ENCODE measurements around the gene FBXO46. TPM values are rescaled to one million over a fixed set of nuclear protein-coding genes. Genes with fewer than 3 reads are reported as not detected.
"Not testable (repeated sequence)": the region's sequence is repeated elsewhere in the genome, so short reads cannot be mapped to it uniquely, and the experiment has no call there.

FBXO46 gene
- polyA plus RNA-seq, 3 donors, result 17.1 to 24.0 (median 18.6) TPM

- DNase-seq, result no peak
These were observed 2.6 kb upstream of the FBXO46 start, which contains the start of gene MEIOSIN for GRCh38 chr19:45733160-45733810. Gene MEIOSIN (plus strand): TSS chr19:45733439. CDS start chr19:45735377, 1,938 bp downstream.

- peak; percentile 15 for DNase-seq
These were observed 851 bp downstream of the FBXO46 start for GRCh38 chr19:45729800-45730290.

- not testable (repeated sequence) for DNase-seq
These were observed 2.0 kb downstream of the FBXO46 start for GRCh38 chr19:45728683-45729082.

- not testable (repeated sequence) for DNase-seq
These were observed 10.6 kb downstream of the FBXO46 start for GRCh38 chr19:45720065-45720464.

DNA sequence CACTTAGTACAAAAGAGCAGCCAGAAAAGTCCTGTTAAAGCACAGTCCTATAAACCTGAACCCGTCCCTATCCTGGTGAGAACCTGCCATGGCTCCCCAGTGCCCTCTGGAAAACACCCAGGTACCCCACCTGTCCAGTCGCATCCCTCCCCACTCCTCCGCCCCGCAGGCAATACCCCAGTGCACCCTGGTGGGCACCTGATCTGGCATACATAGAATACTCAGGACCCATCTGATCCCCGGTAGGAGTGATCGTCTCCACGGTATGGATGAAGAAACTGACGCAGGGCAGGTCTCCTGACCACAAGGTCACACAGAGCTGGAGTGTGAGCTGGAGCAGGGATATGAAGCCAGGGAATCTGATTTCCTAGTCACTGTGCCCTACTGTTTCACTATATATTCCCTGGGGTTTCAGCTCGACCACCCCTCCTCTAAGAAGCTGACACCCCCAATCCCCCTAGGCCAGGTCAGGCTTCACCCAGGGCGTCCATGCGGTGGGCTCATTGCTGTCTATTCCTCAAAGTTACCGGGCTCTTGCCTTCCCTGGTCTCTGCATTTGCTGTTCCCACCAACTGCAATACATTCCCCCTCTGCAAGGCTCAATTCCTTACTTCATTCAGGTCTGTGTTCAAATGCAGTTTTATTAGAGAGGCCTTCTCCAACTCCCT is 12.6 kb downstream of the FBXO46 start:
- no peak for DNase-seq

DNA sequence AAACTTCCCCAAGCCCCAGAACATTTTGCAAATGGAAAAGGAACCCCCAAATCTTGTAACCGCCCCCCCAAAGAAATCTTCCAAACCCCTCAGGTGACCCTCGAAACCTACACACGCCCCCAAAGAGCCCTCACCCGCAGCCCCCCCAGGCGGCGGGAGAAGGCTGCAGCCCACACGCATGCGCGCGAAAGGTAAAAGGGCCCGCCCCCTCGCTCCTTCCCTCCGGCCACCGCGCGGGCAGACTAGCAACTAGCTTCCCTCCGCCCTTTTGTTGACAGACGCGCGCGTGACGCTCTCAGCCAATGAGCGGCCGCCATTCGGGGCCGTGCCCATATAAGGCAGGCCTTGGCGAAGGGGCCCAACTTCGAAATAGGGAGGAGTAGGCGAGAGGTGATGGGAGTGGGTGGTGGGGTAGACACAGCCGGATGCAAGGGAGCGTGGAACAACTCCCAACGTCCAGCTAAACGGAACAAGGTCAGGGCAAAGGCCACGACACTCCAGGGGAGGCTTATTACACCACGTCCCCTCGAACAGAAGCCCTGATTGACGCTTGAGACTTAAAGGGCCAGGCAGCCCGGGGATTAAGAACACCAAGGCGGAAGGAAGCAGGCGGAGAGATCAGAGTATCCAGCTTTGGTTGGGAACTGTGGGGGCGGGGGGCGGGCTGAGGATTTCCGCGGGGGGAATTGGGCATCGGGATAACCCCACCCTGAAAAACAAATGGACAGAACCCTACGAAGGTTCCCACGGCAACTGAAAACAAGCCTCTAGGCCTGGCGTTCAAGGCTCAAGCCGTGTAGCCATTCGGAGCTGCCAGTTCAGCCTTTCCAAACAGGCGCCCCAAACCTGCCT is 13.3 kb downstream of the FBXO46 start:
- DNase-seq, result peak; percentile 99

- peak; percentile 31 for DNase-seq
These were observed 14.2 kb downstream of the FBXO46 start for GRCh38 chr19:45716359-45717130.

DNA sequence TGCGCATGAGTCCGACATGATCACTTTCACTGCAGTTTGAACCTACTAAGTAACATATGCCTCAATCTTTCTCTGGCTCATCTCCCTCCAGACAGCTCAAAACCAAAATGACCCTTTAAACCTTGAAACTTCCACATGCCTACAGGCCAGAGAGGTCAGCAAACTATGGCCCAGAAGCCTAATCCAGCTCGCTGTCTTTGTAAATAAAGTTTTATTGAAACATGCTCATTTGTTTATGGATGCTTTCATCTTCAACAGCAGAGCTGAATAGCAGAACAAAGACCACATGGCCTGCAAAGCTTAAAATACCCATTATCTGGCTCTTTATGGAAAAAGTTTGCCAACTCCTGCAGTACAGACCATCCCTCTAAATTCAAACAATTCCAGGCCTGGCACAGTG is 15.6 kb downstream of the FBXO46 start:
- DNase-seq, result no peak

DNA sequence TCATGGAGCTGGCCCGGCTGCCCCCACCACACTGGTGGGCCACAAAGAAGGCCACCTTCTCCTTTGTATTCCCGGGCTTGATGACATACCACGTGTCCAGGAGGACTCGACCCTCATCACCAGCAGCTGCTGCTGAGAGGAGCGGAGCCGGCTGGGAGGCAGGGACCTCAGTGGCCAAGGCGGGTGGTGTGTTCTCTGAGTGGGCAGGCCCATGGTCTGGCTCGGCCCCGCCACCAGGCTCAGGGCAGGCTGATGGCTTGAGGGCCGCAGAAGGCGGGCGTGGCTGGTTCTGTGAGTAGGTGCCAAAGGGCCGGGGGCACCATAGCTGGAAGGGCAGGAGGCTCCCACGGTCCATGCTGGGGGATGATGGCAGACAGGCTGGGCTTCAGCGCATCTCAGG is 17.6 kb downstream of the FBXO46 start:
- no peak for DNase-seq

DNA sequence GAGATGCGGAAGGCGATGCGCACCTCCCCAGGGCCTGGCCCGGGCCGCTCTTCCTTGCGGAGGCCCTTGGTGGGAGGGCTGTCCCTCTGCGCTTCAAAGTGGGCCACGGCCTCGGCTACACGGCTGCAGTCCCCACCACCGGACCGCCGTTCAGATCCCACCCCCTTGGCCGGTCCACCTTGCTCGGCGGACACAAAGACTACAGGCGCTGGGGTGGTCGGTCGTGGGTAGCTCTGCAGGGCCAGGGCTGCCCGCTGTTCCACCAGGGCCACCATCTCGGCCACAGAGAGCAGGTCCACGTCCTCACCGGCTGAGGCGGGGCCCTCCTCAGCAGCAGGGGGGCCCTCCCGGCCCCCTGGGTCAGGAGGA is 18.0 kb downstream of the FBXO46 start:
- DNase-seq, result no peak

GRCh38 chr19:45711851-45712698 is 18.6 kb downstream of the FBXO46 start:
- DNase-seq, result no peak

- no peak for DNase-seq
These were observed 20.2 kb downstream of the FBXO46 start for GRCh38 chr19:45710356-45711130.

DNA sequence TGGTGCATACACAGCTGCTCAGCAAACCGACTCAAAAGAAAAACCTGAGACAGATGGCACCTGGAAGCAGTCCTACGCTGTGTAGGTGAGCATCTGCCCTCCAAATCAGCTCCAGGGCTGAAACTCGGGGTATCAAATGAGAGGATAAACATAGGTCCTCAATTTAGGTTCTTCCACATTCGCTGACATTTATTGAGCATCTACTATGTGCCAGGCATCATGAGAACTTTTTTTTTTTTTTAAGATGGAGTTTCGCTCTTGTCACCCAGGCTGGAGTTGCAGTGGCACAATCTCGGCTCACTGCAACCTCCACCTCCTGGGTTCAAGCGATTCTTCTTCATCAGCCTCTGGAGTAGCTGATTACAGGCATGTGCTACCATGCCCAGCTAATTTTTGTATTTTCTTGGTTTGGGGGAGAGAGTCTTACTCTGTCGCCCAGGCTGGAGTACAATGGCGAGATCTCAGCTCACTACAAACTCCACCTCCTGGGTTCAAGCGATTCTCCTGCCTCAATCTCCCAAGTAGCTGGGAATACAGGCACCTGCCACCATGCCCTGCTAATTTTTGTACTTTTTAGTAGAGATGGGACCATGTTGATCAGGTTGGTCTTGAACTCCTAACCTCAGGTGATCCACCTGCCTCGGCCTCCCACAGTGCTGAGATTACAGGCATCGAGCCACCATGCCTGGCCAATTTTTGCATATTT is 24.8 kb downstream of the FBXO46 start:
- no peak for DNase-seq

DNA sequence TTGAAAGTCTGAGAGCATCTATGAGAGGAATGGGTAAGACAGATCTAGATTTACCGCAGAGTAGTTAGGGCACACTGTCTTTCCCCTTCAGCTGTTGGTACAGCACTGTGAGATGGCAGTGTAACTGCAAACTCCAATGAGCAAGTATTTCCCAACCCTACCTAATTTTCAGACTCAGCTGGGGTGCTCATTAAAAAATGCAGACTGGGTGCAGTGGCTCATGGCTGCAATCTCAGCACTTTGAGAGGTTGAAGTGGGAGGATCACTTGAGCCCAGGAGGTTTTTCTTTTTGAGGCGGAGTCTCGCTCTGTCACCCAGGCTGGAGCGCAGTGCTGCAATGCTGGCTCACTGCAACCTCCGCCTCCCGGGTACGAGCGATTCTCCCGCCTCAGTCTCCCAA is 25.6 kb downstream of the FBXO46 start:
- no peak for DNase-seq

DNA sequence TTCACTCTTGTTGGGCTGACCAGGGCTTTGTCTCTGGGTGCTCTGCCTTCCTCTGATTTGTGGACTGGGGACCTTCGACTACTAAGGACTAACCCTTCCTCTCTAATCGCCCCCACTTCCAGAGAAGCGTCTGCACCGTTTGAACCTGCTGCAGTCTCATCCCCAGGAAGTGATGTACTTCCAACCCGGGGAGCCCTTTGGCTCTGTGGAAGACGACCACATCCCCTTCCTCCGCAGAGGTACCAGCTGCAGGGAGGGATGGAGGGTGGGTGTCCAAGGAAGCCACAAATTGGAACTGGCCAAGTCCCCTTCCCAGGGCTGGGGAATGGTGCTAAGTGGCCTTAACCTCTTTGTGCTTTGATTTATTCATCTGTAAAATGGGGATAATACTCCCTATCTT is 29.0 kb downstream of the FBXO46 start:
- no peak for DNase-seq

DNA sequence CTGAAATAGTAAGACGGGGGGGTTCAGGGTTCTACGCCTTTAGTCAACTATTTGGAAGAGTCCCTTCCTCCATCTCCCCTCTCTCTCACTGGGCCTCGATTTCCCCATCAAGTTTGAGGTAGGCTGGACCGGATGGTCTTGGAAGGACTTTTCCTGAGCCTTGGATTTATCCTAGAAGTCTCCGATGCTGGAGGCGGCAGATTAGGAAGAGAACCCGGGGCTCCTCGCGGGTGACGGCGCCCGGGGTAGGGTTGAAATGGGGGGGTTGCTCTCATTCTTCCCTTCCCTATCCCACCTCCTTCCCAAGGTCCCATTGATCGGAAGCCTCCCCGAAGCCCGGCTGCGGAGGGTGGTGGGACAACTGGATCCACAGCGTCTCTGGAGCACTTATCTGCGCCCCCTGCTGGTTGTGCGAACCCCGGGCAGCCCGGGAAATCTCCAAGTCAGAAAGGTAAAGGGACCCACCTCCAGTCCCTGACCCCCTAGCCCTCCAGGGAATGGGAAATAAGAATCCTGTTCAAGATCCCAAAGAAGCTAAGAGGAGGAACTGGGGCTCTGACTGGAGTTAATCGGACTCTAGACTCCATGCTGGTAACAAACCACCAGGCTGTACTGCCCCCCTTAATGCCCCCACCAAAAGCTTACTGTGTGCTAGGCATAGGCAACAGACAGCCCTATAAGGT is 37.4 kb downstream of the FBXO46 start:
- no peak for DNase-seq

DNA sequence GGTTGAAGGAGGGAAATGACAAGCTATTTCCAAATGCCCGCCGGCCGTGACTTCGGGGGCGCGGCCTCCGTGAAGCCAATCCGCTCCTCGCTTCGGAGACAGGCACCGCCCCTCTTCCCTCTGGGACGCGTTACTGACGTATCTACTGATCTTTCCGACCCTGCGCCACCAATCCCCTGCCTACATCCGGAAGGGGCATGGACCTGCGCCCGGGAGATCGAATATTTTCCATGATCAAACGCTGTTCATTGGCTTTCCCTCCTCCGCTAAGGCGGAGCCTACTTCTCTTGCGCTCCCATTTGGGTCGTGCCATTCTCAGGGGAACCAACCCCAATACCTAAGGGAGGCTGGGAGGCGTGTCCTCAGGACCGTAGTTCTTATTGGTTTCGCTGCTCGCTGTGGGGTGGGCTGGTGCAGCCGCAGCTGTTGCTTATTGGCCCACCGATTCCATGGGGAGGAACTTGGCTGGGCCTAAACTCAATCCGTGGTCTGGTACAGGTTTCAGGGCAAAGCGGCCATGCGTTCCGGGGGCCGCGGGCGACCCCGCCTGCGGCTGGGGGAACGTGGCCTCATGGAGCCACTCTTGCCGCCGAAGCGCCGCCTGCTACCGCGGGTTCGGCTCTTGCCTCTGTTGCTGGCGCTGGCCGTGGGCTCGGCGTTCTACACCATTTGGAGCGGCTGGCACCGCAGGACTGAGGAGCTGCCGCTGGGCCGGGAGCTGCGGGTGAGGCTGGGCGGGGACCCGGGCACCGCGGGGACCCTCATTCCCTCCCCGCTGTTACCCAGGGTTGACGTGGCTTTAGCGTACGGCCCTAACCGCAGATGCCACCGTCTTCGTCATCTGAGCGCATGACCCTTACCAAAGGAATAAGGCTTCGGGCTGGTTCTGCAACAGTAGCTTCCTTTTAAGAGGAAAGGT is 38.2 kb downstream of the FBXO46 start, which contains the start of gene QPCTL:
TSS of gene QPCTL (plus strand) at position 480 of the 919 bp plus-strand sequence. CDS start at position 518, 38 bp downstream.
- peak; percentile 99 for DNase-seq
